K562 (cell line): ENCODE results near the gene ULK3. TPM values are rescaled to one million over a fixed set of nuclear protein-coding genes. Genes with fewer than 3 reads are reported as not detected.
A peak's percentile ranks its signal among the peaks of the same experiment; 100 is the strongest.
"Not testable (repeated sequence)": the region's sequence is repeated elsewhere in the genome, so short reads cannot be mapped to it uniquely, and the experiment has no call there.

ENCODE experiments used
- ATAC-seq: fragments of 200-7000 bp; cut with Tn5 transposase; 3 replicates; pipeline ENCODE4 v1.9.1; 2020; ENCODE audit warnings: moderate library complexity
- BruUV-seq: library from RNA; stranded (reverse); fragments of 400-500 nt; replicated peaks from 2 replicates; lab custom pipeline; 2021; lab: Mats Ljungman, UMichigan
- CTCF ChIA-PET: fragments of 300-600 bp; formaldehyde crosslinking; extraction: SDS; loops from one replicate; lab custom pipeline; 2021; ENCODE audit warnings: low intra/inter-chr PET ratio; lab: Yijun Ruan, JAX
- POLR2A ChIA-PET: fragments of 300-600, 350-650 bp; sonication (Branson Sonifier 250); formaldehyde crosslinking; extraction: SDS; loops from one replicate; lab custom pipeline; 2021; ENCODE audit warnings: antibody characterized with exemption, inconsistent platforms; lab: Yijun Ruan, JAX
- DNase-seq, 4 experiments: peaks; one replicate each; pipeline versions ENCODE4 v3.0.0 to v3.0.0-alpha.2; 2011 to 2018; ENCODE audit warnings: low spot score in 3 of 4, mixed read lengths in 3 of 4; ENCODE audit errors: extremely low read depth in 1 of 4
- FAIRE-seq: peaks from 2 replicates; lab custom pipeline; 2011; peaks lifted over from hg19 to GRCh38; lab: Jason Lieb, UNC
- H2AFZ ChIP-seq: 2 replicates; pipeline ENCODE4 v1.6.0; 2011; ENCODE audit warnings: low read depth, low read length, control low read depth, inconsistent platforms
- H3K27ac ChIP-seq: fragments of 200-600 bp; 3 replicates; pipeline ENCODE4 v1.8.0; 2011; ENCODE audit warnings: low read depth, mild to moderate bottlenecking, control low read depth, inconsistent platforms, low read length, moderate library complexity, mixed read lengths; ENCODE audit errors: extremely low read depth
- H3K27me3 ChIP-seq, 2 experiments: fragments of 300-600 bp in 1 of 2; 2 replicates in 1 of 2; 3 replicates in 1 of 2; pipeline versions ENCODE4 v1.6.0 to v1.8.0; 2011; ENCODE audit warnings: inconsistent platforms in 2 of 2, low read length in 2 of 2, mild to moderate bottlenecking in 1 of 2, mixed read lengths in 1 of 2, moderate library complexity in 1 of 2; ENCODE audit not compliant: control insufficient read depth in 2 of 2, insufficient read depth in 2 of 2
- H3K36me3 ChIP-seq: fragments of 300-600 bp; 3 replicates; pipeline ENCODE4 v1.8.0; 2011; ENCODE audit warnings: mild to moderate bottlenecking, low read length, inconsistent platforms; ENCODE audit not compliant: control insufficient read depth, insufficient read depth
- H3K4me1 ChIP-seq, 2 experiments: fragments of 200-600 bp in 1 of 2; replicated peaks in 1 of 2; 2 replicates in 1 of 2; 3 replicates in 1 of 2; pipeline versions ENCODE4 v1.5.1 to v1.8.0; 2011; ENCODE audit warnings: inconsistent platforms in 2 of 2, low read length in 2 of 2, mild to moderate bottlenecking in 1 of 2, mixed read lengths in 1 of 2, moderate library complexity in 1 of 2; ENCODE audit not compliant: control insufficient read depth in 2 of 2, insufficient read depth in 2 of 2
- H3K4me2 ChIP-seq: 2 replicates; pipeline ENCODE4 v1.6.1; 2011; ENCODE audit warnings: low read length, control low read depth, inconsistent platforms, mixed read lengths; ENCODE audit not compliant: insufficient read depth
- H3K4me3 ChIP-seq: fragments of 200-600 bp; sonication (generic), shearing (Covaris generic); 2 replicates; pipeline ENCODE4 v1.5.1; 2016; ENCODE audit warnings: control low read depth, inconsistent platforms
- H3K79me2 ChIP-seq: fragments of 200-600 bp; 3 replicates; pipeline ENCODE4 v1.8.0; 2011; ENCODE audit warnings: low read length, inconsistent platforms; ENCODE audit not compliant: control insufficient read depth, insufficient read depth
- H3K9ac ChIP-seq, 2 experiments: 2 replicates each; pipeline versions ENCODE4 v1.6.0 to v1.6.1; 2011; ENCODE audit warnings: low read depth in 2 of 2, low read length in 2 of 2, control low read depth in 1 of 2, inconsistent platforms in 1 of 2, mild to moderate bottlenecking in 1 of 2, mixed read lengths in 1 of 2; ENCODE audit not compliant: insufficient read depth in 1 of 2
- H3K9me1 ChIP-seq: one replicate; pipeline ENCODE4 v1.6.0; 2011; ENCODE audit warnings: inconsistent platforms, mild to moderate bottlenecking, low read length, moderate library complexity; ENCODE audit not compliant: control insufficient read depth, insufficient read depth
- H3K9me3 ChIP-seq: replicated peaks from 2 replicates; pipeline ENCODE4 v1.5.1; 2011; ENCODE audit warnings: low read depth, low read length, inconsistent platforms; ENCODE audit not compliant: control insufficient read depth, insufficient read depth
- H4K20me1 ChIP-seq: replicated peaks from 2 replicates; pipeline ENCODE4 v1.6.1; 2011; ENCODE audit warnings: low read length, inconsistent platforms, mixed read lengths; ENCODE audit not compliant: control insufficient read depth, insufficient read depth
- AFF1 ChIP-seq, 2 experiments: fragments of 450-650 bp; IDR thresholded peaks; 2 replicates each; pipeline ENCODE4 v1.6.1; 2018; ENCODE audit warnings: mild to moderate bottlenecking in 2 of 2, low read depth in 1 of 2; ENCODE audit not compliant: partially characterized antibody in 2 of 2
- NELFE ChIP-seq: IDR thresholded peaks from 2 replicates; pipeline ENCODE4 v1.6.1; 2011; ENCODE audit warnings: mild to moderate bottlenecking; ENCODE audit not compliant: insufficient read depth, insufficient read length
- TCF3 ChIP-seq: sonication (generic); formaldehyde crosslinking; IDR thresholded peaks from 2 replicates; pipeline ENCODE4 v1.4.0; 2020; ENCODE audit warnings: mild to moderate bottlenecking, missing genetic modification reagents
- ZNF436 ChIP-seq: fragments of 250-450, 450-650 bp; sonication (Bioruptor Pico); formaldehyde crosslinking; IDR thresholded peaks from 2 replicates; pipeline ENCODE4 v1.7.0; 2020; ENCODE audit warnings: mild to moderate bottlenecking
- WGBS: fragments of 100-300 bp; shearing (Covaris generic); methylation state at CpG from one replicate; pipeline ENCODE4 v1.1.6; 2016; ENCODE audit warnings: low coverage, mixed read lengths; ENCODE audit not compliant: insufficient coverage; ENCODE audit errors: missing lambda C conversion rate; 5-methylcytosine and 5-hydroxymethylcytosine counted together
- in situ Hi-C: fragments of 300-500 bp; cut with MboI; formaldehyde crosslinking; loops from 4 replicates; pipeline ENCODE4 v1.15.0; 2018; ENCODE audit warnings: inconsistent platforms, mixed read lengths
- intact Hi-C: fragments of 100-400 bp; cut with micrococcal nuclease; formaldehyde crosslinking; loops from 2 replicates; pipeline ENCODE4 v1.14.2; 2022
- polyA plus RNA-seq, 8 experiments: library from polyadenylated mRNA; depleted of rRNA in 4 of 8; stranded (reverse) in 5 of 8; unstranded in 3 of 8; fragments of >200 nt; fragmentation: Nextera tagmentation in 2 of 8; fragmentation: Illumina TruSeq in 1 of 8; extraction: Ambion mirVana in 2 of 8; extraction: Trizol in 1 of 8; gene quantifications; 2 replicates each; pipeline versions ENCODE4 v1.2.1 to v1.2.3, GENCODE V29; 2011 to 2014; ENCODE audit warnings: inconsistent platforms in 1 of 8, missing spikeins in 1 of 8
- total RNA-seq, 7 experiments: library from RNA; depleted of rRNA in 6 of 7; stranded (reverse); fragments of >200 nt in 6 of 7; fragmentation: Illumina TruSeq in 2 of 7; extraction: Trizol in 2 of 7; gene quantifications; 2 replicates each; pipeline versions ENCODE4 v1.2.1 to v1.2.3, GENCODE V29; 2011 to 2021; ENCODE audit warnings: low replicate concordance in 1 of 7
- TF ChIP-seq, protein P1 (sequence below), 2 experiments: fragments of 450-650 bp; conservative IDR thresholded peaks; 2 replicates each; pipeline ENCODE4 v1.6.1; 2017; ENCODE audit warnings: mild to moderate bottlenecking in 2 of 2, moderate library complexity in 2 of 2
- TF ChIP-seq, protein P2 (sequence below): sonication (generic); formaldehyde crosslinking; IDR thresholded peaks from 2 replicates; pipeline ENCODE4 v1.9.0; 2022; ENCODE audit warnings: mild to moderate bottlenecking, missing genetic modification reagents

Gene ULK3
- total and polyA plus RNA-seq, 9 of the 15 experiments (the other 6 are each of a cell fraction or from before 2014, with no cell fraction given), result 0.68 to 68.0 (median 34.9) TPM

DNA sequence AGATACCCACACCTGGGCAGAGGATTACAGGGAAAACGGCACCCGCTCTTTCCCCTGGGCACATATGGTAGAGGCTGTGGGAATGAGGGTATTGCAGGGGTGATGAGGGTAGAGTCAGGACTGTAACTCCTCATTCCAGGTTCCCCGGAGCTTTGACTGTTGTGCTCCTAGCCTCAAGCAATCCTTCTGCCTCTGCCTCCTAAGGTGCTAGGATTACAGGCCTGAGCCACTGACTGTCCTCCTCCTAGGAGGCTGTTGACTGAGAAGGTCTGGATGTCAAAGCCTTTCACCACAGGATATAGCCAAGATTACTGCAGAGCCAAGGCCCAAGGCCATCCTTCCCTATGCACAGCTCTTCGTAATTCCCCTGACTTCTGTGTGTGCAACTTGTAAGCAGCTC, 45.8 kb upstream of the ULK3 start:
- peak overlapping the region; percentile 76 for H3K27ac ChIP-seq
- peaks cover 24% of the 10 kb centered on the region for H3K79me2 ChIP-seq
- no TSS peak for BruUV-seq
- 74% methylated on average over 3 of the region's 4 CpGs for WGBS
- intact Hi-C loops (no loop called here), in situ Hi-C loops (no loop called here)
- ChIA-PET POLR2A (interaction anchor here (0.6 to 1.6 kb wide), 7 partner anchors 9 to 704 kb away, joined by 3 to 7 read pairs (median 3); no protein-coding TSS in a partner anchor), CTCF (no interaction called here)
- H3K9me1 ChIP-seq, result peaks cover 4% of the 10 kb centered on the region
- 0 out of 2 replicates have a peak overlapping the region, but pooled peaks have one; percentile 72 for H3K4me3 ChIP-seq
- no peaks in the 10 kb centered on the region for H3K9me3 ChIP-seq
- ATAC-seq, result peak; percentile 9
- H4K20me1 ChIP-seq, result no peaks in the 10 kb centered on the region
- H3K36me3 ChIP-seq, result peaks cover 28% of the 10 kb centered on the region; the same call in 2 of the 3 replicates
- no peak for TF ChIP-seq NELFE
- TF ChIP-seq ZNF436 (CRISPR knock-in tag), result no peak
- FAIRE-seq, result no peak
- DNase-seq, result peak in 1 of 4 experiments; percentile 28
- peak overlapping the region; percentile 99 for H2AFZ ChIP-seq
- H3K9ac ChIP-seq, result peak overlapping the region; percentile 91 to 98; a peak in 2 of 4 replicates
- peak overlapping the region; percentile 91 for H3K4me2 ChIP-seq
- H3K27me3 ChIP-seq, result no peaks in the 10 kb centered on the region
- peaks cover 26 to 33% of the 10 kb centered on the region in 2 experiments; a peak in 4 of 5 replicates for H3K4me1 ChIP-seq

DNA sequence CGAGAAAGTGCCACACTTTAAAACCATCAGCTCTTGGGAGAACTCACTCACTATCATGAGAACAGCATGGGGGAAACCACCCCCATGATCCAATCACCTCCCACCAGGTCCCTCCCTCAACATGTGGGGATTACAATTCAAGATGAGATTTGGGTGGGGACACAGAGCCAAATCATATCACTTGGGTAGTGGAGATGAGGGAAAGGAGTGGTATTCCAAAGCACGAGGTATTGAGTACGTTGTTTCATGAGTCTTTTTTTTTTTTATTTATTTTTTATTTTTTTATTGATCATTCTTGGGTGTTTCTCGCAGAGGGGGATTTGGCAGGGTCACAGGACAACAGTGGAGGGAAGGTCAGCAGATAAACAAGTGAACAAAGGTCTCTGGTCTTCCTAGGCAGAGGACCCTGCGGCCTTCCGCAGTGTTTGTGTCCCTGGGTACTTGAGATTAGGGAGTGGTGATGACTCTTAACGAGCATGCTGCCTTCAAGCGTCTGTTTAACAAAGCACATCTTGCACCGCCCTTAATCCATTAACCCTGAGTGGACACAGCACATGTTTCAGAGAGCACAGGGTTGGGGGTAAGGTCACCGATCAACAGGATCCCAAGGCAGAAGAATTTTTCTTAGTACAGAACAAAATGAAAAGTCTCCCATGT, 44.7 kb upstream of the ULK3 start:
- H3K36me3 ChIP-seq, result peaks cover 18% of the 10 kb centered on the region; the same call in 2 of the 3 replicates
- H4K20me1 ChIP-seq, in situ Hi-C loops, H3K4me2 ChIP-seq, FAIRE-seq, BruUV-seq, H3K9me1 ChIP-seq, H3K9ac ChIP-seq, H3K4me3 ChIP-seq, H3K27me3 ChIP-seq, H3K9me3 ChIP-seq, DNase-seq, intact Hi-C loops: not testable (repeated sequence)
- peak overlapping the region; percentile 37 for H2AFZ ChIP-seq
- 17% methylated on average over 5 of the region's 10 CpGs for WGBS
- ATAC-seq, result 0 out of 3 replicates have a peak, but pooled peaks have one; percentile 5
- peaks cover 23 to 33% of the 10 kb centered on the region in 2 experiments; a peak in 4 of 5 replicates for H3K4me1 ChIP-seq
- ChIA-PET CTCF (interaction anchor here (0.7 kb wide), 1 partner anchor 11 kb away, joined by 3 read pairs; no protein-coding TSS in a partner anchor), POLR2A (interaction anchor here (0.6 to 1.2 kb wide), 2 partner anchors 14 to 1448 kb away, joined by 3 read pairs; no protein-coding TSS in a partner anchor)
- peak overlapping the region; percentile 60; the same call in 1 of the 3 replicates for H3K27ac ChIP-seq
- H3K79me2 ChIP-seq, result peaks cover 24% of the 10 kb centered on the region
- TF ChIP-seq, protein P1, sequence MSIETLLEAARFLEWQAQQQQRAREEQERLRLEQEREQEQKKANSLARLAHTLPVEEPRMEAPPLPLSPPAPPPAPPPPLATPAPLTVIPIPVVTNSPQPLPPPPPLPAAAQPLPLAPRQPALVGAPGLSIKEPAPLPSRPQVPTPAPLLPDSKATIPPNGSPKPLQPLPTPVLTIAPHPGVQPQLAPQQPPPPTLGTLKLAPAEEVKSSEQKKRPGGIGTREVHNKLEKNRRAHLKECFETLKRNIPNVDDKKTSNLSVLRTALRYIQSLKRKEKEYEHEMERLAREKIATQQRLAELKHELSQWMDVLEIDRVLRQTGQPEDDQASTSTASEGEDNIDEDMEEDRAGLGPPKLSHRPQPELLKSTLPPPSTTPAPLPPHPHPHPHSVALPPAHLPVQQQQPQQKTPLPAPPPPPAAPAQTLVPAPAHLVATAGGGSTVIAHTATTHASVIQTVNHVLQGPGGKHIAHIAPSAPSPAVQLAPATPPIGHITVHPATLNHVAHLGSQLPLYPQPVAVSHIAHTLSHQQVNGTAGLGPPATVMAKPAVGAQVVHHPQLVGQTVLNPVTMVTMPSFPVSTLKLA (conservative IDR thresholded peaks at IDR 0.05), result peak; percentile 64 to 75
- TF ChIP-seq AFF1 (IDR thresholded peaks at IDR 0.05; ENCODE audit: low read depth in 1 of 2, partially characterized antibody in 2 of 2) (peak in 1 of 2 experiments; percentile 6), TCF3 (CRISPR knock-in tag) (0 out of 2 replicates have a peak, but pooled peaks have one; percentile 29)
- TF ChIP-seq, protein P2, sequence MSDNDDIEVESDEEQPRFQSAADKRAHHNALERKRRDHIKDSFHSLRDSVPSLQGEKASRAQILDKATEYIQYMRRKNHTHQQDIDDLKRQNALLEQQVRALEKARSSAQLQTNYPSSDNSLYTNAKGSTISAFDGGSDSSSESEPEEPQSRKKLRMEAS (CRISPR knock-in tag), result peak; percentile 37; the same call in 1 of the 2 replicates
